AG09319 (cell line): Measurements from ENCODE around the gene UBE2D1.

ENCODE experiments used
- DNase-seq: peaks from one replicate; pipeline ENCODE4 v3.0.0-alpha.2; 2010; ENCODE audit warnings: low read depth; ENCODE audit errors: extremely low read depth
- CTCF ChIP-seq: IDR thresholded peaks from 2 replicates; pipeline ENCODE4 v1.5.1; 2011; ENCODE audit warnings: low read depth, mild to moderate bottlenecking, inconsistent platforms, low read length, moderate library complexity

UBE2D1 gene

GRCh38 chr10:58322072-58322834, 12.6 kb upstream of the UBE2D1 start:
- no peak for DNase-seq
- TF ChIP-seq CTCF = no peak

GRCh38 chr10:58322835-58323209, 12.0 kb upstream of the UBE2D1 start:
- no peak for TF ChIP-seq CTCF
- DNase-seq = no peak

- TF ChIP-seq CTCF = no peak
- DNase-seq = no peak
Measured at GRCh38 chr10:58326967-58327381, 7.8 kb upstream of the UBE2D1 start.

- DNase-seq = no peak
- no peak for TF ChIP-seq CTCF
Measured at GRCh38 chr10:58328233-58328632, 6.6 kb upstream of the UBE2D1 start.

GRCh38 chr10:58330431-58330830, 4.4 kb upstream of the UBE2D1 start:
- no peak for TF ChIP-seq CTCF
- no peak for DNase-seq

GRCh38 chr10:58331646-58332045, 3.2 kb upstream of the UBE2D1 start:
- DNase-seq = no peak
- no peak for TF ChIP-seq CTCF

GRCh38 chr10:58335306-58336005, 650 bp downstream of the UBE2D1 start:
- TF ChIP-seq CTCF = no peak
- DNase-seq = no peak
